PC-3 (cell line): ENCODE data around the gene JAK2.

ENCODE experiments used
- EZH2 ChIP-seq: fragments of 300-600 bp; sonication (generic); IDR thresholded peaks from one replicate; pipeline ENCODE4 v1.6.1; 2017; ENCODE audit warnings: antibody characterized with exemption, mild to moderate bottlenecking, low read length; ENCODE audit not compliant: unreplicated experiment
- EZH2phosphoT487 ChIP-seq: fragments of 300-600 bp; sonication (generic); IDR thresholded peaks from 2 replicates; pipeline ENCODE4 v1.6.1; 2018; ENCODE audit warnings: mild to moderate bottlenecking, antibody characterized with exemption, low read length, borderline replicate concordance
- TF ChIP-seq, protein P1 (sequence below): fragments of 300-600 bp; sonication (generic); conservative IDR thresholded peaks from 2 replicates; pipeline ENCODE4 v1.5.1; 2017; ENCODE audit warnings: antibody characterized with exemption, low read depth, mild to moderate bottlenecking, low read length

DNA sequence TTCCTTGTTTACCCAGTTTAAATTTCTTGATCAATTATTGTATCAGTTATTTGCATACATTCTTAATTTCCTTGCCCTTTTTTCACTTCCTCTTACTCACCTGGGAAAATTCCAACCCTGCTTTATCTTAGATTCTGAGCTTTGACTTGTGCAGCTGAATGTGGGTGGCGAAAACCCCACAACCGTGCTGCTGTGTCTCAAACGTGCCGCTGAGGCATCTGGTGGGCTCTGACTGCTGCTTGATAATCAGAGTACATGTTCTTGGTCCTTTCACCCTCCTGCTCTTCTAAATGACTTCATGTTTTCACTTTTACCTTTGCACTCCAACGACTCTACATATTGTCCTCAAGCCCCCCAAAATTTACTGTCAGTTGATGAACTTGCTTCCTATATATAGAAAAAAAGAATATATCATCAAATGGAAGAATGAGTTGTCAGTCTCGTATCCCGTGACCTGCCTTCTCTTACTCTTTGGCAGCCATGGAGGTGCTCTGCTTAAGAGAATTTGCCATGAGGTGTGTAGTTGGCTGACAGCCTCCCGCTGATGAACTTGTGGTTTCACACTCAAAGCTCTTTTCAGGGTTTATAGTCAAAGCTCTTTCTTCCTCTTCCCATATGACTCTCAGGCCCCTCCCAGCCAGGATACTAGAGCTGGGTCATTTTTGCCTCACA, 14.0 kb upstream of the JAK2 start:
- TF ChIP-seq, protein P1, sequence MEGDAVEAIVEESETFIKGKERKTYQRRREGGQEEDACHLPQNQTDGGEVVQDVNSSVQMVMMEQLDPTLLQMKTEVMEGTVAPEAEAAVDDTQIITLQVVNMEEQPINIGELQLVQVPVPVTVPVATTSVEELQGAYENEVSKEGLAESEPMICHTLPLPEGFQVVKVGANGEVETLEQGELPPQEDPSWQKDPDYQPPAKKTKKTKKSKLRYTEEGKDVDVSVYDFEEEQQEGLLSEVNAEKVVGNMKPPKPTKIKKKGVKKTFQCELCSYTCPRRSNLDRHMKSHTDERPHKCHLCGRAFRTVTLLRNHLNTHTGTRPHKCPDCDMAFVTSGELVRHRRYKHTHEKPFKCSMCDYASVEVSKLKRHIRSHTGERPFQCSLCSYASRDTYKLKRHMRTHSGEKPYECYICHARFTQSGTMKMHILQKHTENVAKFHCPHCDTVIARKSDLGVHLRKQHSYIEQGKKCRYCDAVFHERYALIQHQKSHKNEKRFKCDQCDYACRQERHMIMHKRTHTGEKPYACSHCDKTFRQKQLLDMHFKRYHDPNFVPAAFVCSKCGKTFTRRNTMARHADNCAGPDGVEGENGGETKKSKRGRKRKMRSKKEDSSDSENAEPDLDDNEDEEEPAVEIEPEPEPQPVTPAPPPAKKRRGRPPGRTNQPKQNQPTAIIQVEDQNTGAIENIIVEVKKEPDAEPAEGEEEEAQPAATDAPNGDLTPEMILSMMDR: no peak
- no peak for TF ChIP-seq EZH2phosphoT487
- TF ChIP-seq EZH2: no peak
